SJSA1 (cell line): Measurements from ENCODE around the gene MAN1C1. TPM values are rescaled to one million over a fixed set of nuclear protein-coding genes. Genes with fewer than 3 reads are reported as not detected.
"Not testable (repeated sequence)": the region's sequence is repeated elsewhere in the genome, so short reads cannot be mapped to it uniquely, and the experiment has no call there.

ENCODE experiments used
- DNase-seq, 2 experiments: peaks; one replicate each; pipeline ENCODE4 v3.0.0-alpha.2; 2015 to 2020; ENCODE audit warnings: low spot score in 2 of 2, low read depth in 1 of 2
- H3K27ac ChIP-seq: fragments of 250-450 bp; sonication (Bioruptor Pico); 2 replicates; pipeline ENCODE4 v1.5.1; 2020; ENCODE audit warnings: mild to moderate bottlenecking, moderate library complexity
- H3K27me3 ChIP-seq: fragments of 250-450 bp; sonication (Bioruptor Pico); replicated peaks from 2 replicates; pipeline ENCODE4 v1.5.1; 2020; ENCODE audit warnings: mild to moderate bottlenecking, moderate library complexity
- H3K36me3 ChIP-seq: fragments of 250-450 bp; sonication (Bioruptor Pico); 2 replicates; pipeline ENCODE4 v1.5.1; 2020; ENCODE audit warnings: mild to moderate bottlenecking
- H3K4me1 ChIP-seq: fragments of 250-450 bp; sonication (Bioruptor Pico); replicated peaks from 2 replicates; pipeline ENCODE4 v1.6.1; 2021; ENCODE audit warnings: mild to moderate bottlenecking
- H3K4me3 ChIP-seq: fragments of 250-450 bp; sonication (Bioruptor Pico); 2 replicates; pipeline ENCODE4 v1.5.1; 2020; ENCODE audit warnings: mild to moderate bottlenecking
- H3K9me3 ChIP-seq: fragments of 250-450 bp; sonication (Bioruptor Pico); replicated peaks from 2 replicates; pipeline ENCODE4 v1.5.1; 2020; ENCODE audit warnings: mild to moderate bottlenecking
- total RNA-seq: library from RNA; depleted of rRNA; stranded (reverse); fragments of >200 nt; shearing (Covaris generic); gene quantifications from 2 replicates; pipeline ENCODE4 v1.2.3, GENCODE V29; 2014

Gene MAN1C1
- total RNA-seq, 1 experiment from 2014 or later, result not detected

GRCh38 chr1:25724201-25724600, 107.6 kb downstream of the MAN1C1 start:
- H3K4me1 ChIP-seq, result no peaks in the 10 kb centered on the region
- H3K27me3 ChIP-seq, result peaks cover 6% of the 10 kb centered on the region; the same call in 1 of the 2 replicates
- H3K36me3 ChIP-seq, result no peaks in the 10 kb centered on the region
- H3K27ac ChIP-seq, result no peak overlapping the region
- DNase-seq, result no peak
- H3K9me3 ChIP-seq, result no peaks in the 10 kb centered on the region
- H3K4me3 ChIP-seq, result no peak overlapping the region

- Histone ChIP-seq H3K36me3 (no peaks in the 10 kb centered on the region), H3K27me3 (peaks cover 6% of the 10 kb centered on the region; the same call in 1 of the 2 replicates), H3K9me3 (no peaks in the 10 kb centered on the region), H3K4me1 (no peaks in the 10 kb centered on the region), H3K27ac (no peak overlapping the region), H3K4me3 (no peak overlapping the region)
- DNase-seq, result no peak
Measured at GRCh38 chr1:25724966-25725365, 108.4 kb downstream of the MAN1C1 start.

GRCh38 chr1:25725482-25725881, 108.9 kb downstream of the MAN1C1 start:
- peaks cover 6% of the 10 kb centered on the region; the same call in 1 of the 2 replicates for H3K27me3 ChIP-seq
- H3K9me3 ChIP-seq, result no peaks in the 10 kb centered on the region
- no peak for DNase-seq
- H3K36me3 ChIP-seq, result no peaks in the 10 kb centered on the region
- no peak overlapping the region for H3K27ac ChIP-seq
- H3K4me1 ChIP-seq, result no peaks in the 10 kb centered on the region
- no peak overlapping the region for H3K4me3 ChIP-seq

- Histone ChIP-seq H3K4me1 (no peaks in the 10 kb centered on the region), H3K9me3 (no peaks in the 10 kb centered on the region), H3K27me3 (peaks cover 2% of the 10 kb centered on the region; the same call in 1 of the 2 replicates), H3K27ac (no peak overlapping the region), H3K36me3 (no peaks in the 10 kb centered on the region), H3K4me3 (no peak overlapping the region)
- no peak for DNase-seq
Measured at GRCh38 chr1:25727088-25727487, 110.5 kb downstream of the MAN1C1 start.

- H3K36me3 ChIP-seq, result no peaks in the 10 kb centered on the region
- no peaks in the 10 kb centered on the region for H3K4me1 ChIP-seq
- DNase-seq, result no peak
- H3K27me3 ChIP-seq, result no peaks in the 10 kb centered on the region
- no peak overlapping the region for H3K27ac ChIP-seq
- H3K4me3 ChIP-seq, result no peak overlapping the region
- H3K9me3 ChIP-seq, result no peaks in the 10 kb centered on the region
Measured at GRCh38 chr1:25727635-25728286, 111.2 kb downstream of the MAN1C1 start.

GRCh38 chr1:25728301-25728935, 111.8 kb downstream of the MAN1C1 start:
- no peaks in the 10 kb centered on the region for H3K27me3 ChIP-seq
- H3K4me3 ChIP-seq, result no peak overlapping the region
- no peaks in the 10 kb centered on the region for H3K9me3 ChIP-seq
- H3K4me1 ChIP-seq, result no peaks in the 10 kb centered on the region
- no peaks in the 10 kb centered on the region for H3K36me3 ChIP-seq
- DNase-seq, result no peak
- no peak overlapping the region for H3K27ac ChIP-seq

GRCh38 chr1:25729045-25729444, 112.5 kb downstream of the MAN1C1 start:
- no peak for DNase-seq
- Histone ChIP-seq H3K4me3 (no peak overlapping the region), H3K36me3 (no peaks in the 10 kb centered on the region), H3K27ac (no peak overlapping the region), H3K27me3 (no peaks in the 10 kb centered on the region), H3K9me3 (no peaks in the 10 kb centered on the region), H3K4me1 (no peaks in the 10 kb centered on the region)

GRCh38 chr1:25729790-25730644, 113.4 kb downstream of the MAN1C1 start:
- H3K27me3 ChIP-seq, result no peaks in the 10 kb centered on the region
- no peak overlapping the region for H3K4me3 ChIP-seq
- no peaks in the 10 kb centered on the region for H3K36me3 ChIP-seq
- H3K4me1 ChIP-seq, result no peaks in the 10 kb centered on the region
- no peak overlapping the region for H3K27ac ChIP-seq
- no peaks in the 10 kb centered on the region for H3K9me3 ChIP-seq
- no peak for DNase-seq

- Histone ChIP-seq H3K36me3 (no peaks in the 10 kb centered on the region), H3K9me3 (no peaks in the 10 kb centered on the region), H3K27me3 (no peaks in the 10 kb centered on the region), H3K4me3 (no peak overlapping the region), H3K4me1 (no peaks in the 10 kb centered on the region), H3K27ac (no peak overlapping the region)
- no peak for DNase-seq
Measured at GRCh38 chr1:25731148-25731547, 114.6 kb downstream of the MAN1C1 start.

GRCh38 chr1:25731626-25732370, 115.2 kb downstream of the MAN1C1 start:
- DNase-seq, result no peak
- Histone ChIP-seq H3K36me3 (no peaks in the 10 kb centered on the region), H3K27me3 (no peaks in the 10 kb centered on the region), H3K4me1 (no peaks in the 10 kb centered on the region), H3K9me3 (no peaks in the 10 kb centered on the region), H3K27ac (no peak overlapping the region), H3K4me3 (no peak overlapping the region)

GRCh38 chr1:25732821-25733220, 116.2 kb downstream of the MAN1C1 start:
- Histone ChIP-seq H3K9me3 (no peaks in the 10 kb centered on the region), H3K27me3 (no peaks in the 10 kb centered on the region), H3K36me3 (no peaks in the 10 kb centered on the region), H3K4me1 (no peaks in the 10 kb centered on the region), H3K4me3 (no peak overlapping the region), H3K27ac (no peak overlapping the region)
- no peak for DNase-seq

- no peak for DNase-seq
- Histone ChIP-seq H3K27me3 (no peaks in the 10 kb centered on the region), H3K4me1 (no peaks in the 10 kb centered on the region), H3K4me3 (no peak overlapping the region), H3K9me3 (no peaks in the 10 kb centered on the region; the same call in 1 of the 2 replicates), H3K27ac (no peak overlapping the region), H3K36me3 (no peaks in the 10 kb centered on the region)
Measured at GRCh38 chr1:25733271-25733670, 116.7 kb downstream of the MAN1C1 start.

GRCh38 chr1:25734991-25735390, 118.4 kb downstream of the MAN1C1 start:
- H3K9me3 ChIP-seq, H3K4me1 ChIP-seq, DNase-seq, H3K27me3 ChIP-seq, H3K27ac ChIP-seq, H3K36me3 ChIP-seq, H3K4me3 ChIP-seq: not testable (repeated sequence)
